ENCODE measurements around the gene SOX8.
"Not testable (repeated sequence)": the region's sequence is repeated elsewhere in the genome, so short reads cannot be mapped to it uniquely, and the experiment has no call there.

Gene SOX8

DNA sequence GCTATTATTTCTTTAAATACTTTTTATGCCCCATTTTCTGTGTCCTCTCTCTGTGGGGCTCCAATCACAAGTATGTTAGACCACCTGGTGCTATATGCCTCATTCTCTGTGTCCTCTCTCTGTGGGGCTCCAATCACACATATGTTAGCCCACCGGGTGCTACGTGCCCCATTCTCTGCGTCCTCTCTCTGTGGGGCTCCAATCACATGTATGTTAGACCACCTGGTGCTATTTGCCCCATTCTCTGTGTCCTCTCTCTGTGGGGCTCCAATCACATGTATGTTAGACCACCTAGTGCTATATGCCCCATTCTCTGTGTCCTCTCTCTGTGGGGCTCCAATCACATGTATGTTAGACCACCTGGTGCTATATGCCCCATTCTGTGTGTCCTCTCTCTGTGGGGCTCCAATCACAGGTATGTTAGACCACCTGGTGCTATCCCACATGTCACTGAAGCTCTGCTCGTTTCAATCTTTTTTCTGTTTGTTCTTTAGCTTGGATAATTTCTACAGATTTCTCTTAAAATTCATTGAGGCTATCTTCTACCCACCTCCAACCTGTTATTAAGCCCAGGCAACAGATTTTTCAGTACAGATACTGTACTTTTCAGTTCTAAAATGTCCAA lies 39.0 kb upstream of the SOX8 start:
- Histone ChIP-seq H3K27me3 (ENCODE audit: control insufficient read depth, insufficient read depth, low read length) (no peaks in the 10 kb centered on the region), H3K36me3 (ENCODE audit: control insufficient read depth, insufficient read depth, low read length) (no peaks in the 10 kb centered on the region), H3K4me3 (ENCODE audit: low read depth, low read length) (no peak overlapping the region), H3K9me3 (ENCODE audit: control insufficient read depth, insufficient read depth, low read depth, low read length) (peaks cover 22% of the 10 kb centered on the region), H3K9ac (ENCODE audit: low read length) (no peak overlapping the region), H3K4me1 (ENCODE audit: control insufficient read depth, insufficient read depth, low read length) (no peaks in the 10 kb centered on the region), H3K27ac (ENCODE audit: low read depth, low read length) (no peak overlapping the region)

DNA sequence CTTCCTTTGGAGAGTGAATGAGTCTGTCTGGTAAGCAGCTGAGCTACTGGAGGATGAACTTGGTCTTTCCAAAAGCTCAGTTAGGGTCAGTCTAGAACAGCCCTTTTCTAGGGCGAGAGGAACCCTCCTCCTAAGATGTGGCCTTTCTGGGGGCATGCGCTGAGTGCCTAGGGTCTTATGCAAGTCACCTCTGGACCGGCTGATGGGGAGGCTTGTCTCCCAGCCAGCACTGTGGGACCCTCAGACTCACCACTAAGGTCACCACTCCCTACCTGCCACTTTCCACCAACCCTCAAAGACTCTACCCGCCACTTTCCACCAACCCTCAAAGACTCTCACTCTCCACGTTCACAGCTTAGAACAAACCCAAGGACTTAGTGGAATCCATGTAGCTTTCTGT lies 37.6 kb upstream of the SOX8 start:
- Histone ChIP-seq H3K9ac (ENCODE audit: low read length) (no peak overlapping the region), H3K27ac (ENCODE audit: low read depth, low read length) (no peak overlapping the region), H3K36me3 (ENCODE audit: control insufficient read depth, insufficient read depth, low read length) (no peaks in the 10 kb centered on the region), H3K4me3 (ENCODE audit: low read depth, low read length) (no peak overlapping the region), H3K27me3 (ENCODE audit: control insufficient read depth, insufficient read depth, low read length) (no peaks in the 10 kb centered on the region), H3K4me1 (ENCODE audit: control insufficient read depth, insufficient read depth, low read length) (no peaks in the 10 kb centered on the region), H3K9me3 (ENCODE audit: control insufficient read depth, insufficient read depth, low read depth, low read length) (peaks cover 22% of the 10 kb centered on the region)

DNA sequence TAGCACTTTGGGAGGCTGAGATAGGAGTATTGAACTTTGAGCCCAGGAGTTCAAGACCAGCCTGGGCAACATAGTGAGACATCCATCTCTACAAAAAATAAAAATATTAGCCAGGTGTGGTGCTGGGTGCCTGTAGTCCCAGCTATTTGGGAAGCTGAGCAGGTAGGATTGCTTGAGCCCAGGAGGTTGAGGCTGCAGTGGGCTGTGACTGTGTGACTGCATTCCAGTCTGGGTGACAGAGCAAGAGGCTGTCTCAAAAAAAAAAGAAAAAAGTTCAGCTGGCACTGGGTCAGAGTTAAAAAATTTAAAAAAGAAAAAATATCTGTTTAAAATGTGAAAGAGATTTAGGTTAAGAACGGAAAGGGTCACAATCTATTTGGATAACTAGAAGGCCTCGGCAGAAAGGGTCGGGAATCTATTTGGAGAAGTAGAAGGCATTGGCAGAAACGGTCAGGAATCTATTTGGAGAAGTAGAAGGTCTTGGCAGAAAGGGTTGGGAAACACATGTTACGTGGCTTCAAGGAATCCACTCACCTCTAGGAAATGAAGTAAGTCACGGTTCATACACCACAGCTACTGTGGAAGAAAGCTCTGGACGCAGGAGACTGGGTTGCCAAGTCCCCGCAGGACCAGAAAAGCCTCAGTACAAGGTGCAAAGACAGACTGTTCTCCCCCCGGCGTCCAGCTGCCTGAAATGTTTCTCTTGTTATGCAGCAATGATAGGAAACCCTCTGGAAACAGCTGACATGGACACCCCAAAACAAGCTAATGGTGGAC lies 36.1 kb upstream of the SOX8 start:
- Histone ChIP-seq H3K4me1 (ENCODE audit: control insufficient read depth, insufficient read depth, low read length) (no peaks in the 10 kb centered on the region), H3K9me3 (ENCODE audit: control insufficient read depth, insufficient read depth, low read depth, low read length) (peaks cover 21% of the 10 kb centered on the region), H3K27me3 (ENCODE audit: control insufficient read depth, insufficient read depth, low read length) (no peaks in the 10 kb centered on the region), H3K27ac (ENCODE audit: low read depth, low read length) (no peak overlapping the region), H3K9ac (ENCODE audit: low read length) (no peak overlapping the region), H3K36me3 (ENCODE audit: control insufficient read depth, insufficient read depth, low read length) (no peaks in the 10 kb centered on the region), H3K4me3 (ENCODE audit: low read depth, low read length) (no peak overlapping the region)

DNA sequence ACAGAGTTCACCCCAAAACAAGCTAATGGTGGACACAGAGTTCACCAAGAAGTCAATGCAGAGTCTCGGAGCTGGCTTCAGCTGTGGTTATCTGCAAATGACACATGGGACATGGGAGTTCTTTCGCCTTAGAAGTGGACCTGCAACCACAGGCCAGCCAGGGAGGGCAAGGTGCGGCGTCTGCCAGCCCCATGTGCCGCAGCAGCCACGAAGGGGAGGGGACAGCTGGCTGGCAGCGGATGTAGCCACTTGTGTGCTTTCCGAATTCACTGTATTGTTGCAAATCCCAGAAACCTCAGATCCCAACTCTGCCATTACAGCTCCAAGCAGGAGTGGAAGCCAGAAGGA lies 35.5 kb upstream of the SOX8 start:
- Histone ChIP-seq H3K4me1 (ENCODE audit: control insufficient read depth, insufficient read depth, low read length) (no peaks in the 10 kb centered on the region), H3K9ac (ENCODE audit: low read length) (no peak overlapping the region), H3K36me3 (ENCODE audit: control insufficient read depth, insufficient read depth, low read length) (no peaks in the 10 kb centered on the region), H3K27me3 (ENCODE audit: control insufficient read depth, insufficient read depth, low read length) (no peaks in the 10 kb centered on the region), H3K27ac (ENCODE audit: low read depth, low read length) (no peak overlapping the region), H3K4me3 (ENCODE audit: low read depth, low read length) (no peak overlapping the region), H3K9me3 (ENCODE audit: control insufficient read depth, insufficient read depth, low read depth, low read length) (peaks cover 15% of the 10 kb centered on the region)

DNA sequence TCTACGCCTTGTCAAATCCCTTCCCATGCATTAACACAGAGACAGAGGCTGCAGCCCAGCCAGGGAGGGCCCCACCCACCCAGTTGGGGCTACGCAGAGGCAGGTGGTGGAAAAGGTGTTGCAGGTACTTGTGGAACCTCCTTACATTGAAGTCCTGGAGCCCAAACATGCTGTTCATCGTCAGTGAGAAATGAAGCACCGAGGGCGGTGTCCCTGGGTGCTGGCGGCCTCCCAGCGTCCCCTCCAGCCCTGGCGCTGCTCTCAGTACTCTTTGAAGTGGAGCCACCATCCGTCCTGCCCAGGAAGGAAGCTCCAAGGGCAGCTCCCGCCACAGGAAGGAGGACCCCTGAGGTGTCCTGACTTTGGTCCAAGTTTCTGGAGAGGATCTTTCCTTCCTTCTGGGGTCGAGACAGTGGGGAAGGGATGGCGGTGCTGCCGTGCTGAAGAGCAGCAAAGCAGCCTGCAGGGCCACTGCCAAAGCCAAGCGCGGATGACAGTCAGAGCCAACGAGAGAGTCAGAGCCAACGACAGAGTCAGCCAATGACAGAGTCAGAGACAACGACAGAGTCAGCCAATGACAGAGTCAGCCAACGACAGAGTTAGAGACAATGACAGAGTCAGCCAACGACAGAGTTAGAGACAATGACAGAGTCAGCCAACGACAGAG lies 34.2 kb upstream of the SOX8 start:
- H3K4me3 ChIP-seq (ENCODE audit: low read depth, low read length), result no peak overlapping the region
- 0 out of 2 replicates have a peak, but pooled peaks cover 5% of the 10 kb centered on the region for H3K36me3 ChIP-seq (ENCODE audit: control insufficient read depth, insufficient read depth, low read length)
- H3K4me1 ChIP-seq (ENCODE audit: control insufficient read depth, insufficient read depth, low read length), result no peaks in the 10 kb centered on the region
- no peaks in the 10 kb centered on the region for H3K27me3 ChIP-seq (ENCODE audit: control insufficient read depth, insufficient read depth, low read length)
- H3K27ac ChIP-seq (ENCODE audit: low read depth, low read length), result no peak overlapping the region
- no peak overlapping the region for H3K9ac ChIP-seq (ENCODE audit: low read length)
- H3K9me3 ChIP-seq (ENCODE audit: control insufficient read depth, insufficient read depth, low read depth, low read length), result peaks cover 5% of the 10 kb centered on the region

DNA sequence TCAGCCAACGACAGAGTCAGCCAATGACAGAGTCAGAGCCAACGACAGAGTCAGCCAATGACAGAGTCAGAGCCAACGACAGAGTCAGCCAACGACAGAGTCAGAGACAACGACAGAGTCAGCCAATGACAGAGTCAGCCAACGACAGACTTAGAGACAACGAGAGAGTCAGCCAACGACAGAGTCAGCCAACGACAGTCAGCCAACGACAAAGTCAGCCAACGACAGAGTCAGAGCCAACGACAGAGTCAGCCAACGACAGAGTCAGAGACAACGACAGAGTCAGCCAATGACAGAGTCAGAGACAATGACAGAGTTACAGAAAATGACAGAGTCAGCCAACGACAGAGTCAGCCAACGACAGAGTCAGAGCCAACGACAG lies 33.7 kb upstream of the SOX8 start:
- not testable (repeated sequence) for H3K36me3 ChIP-seq (ENCODE audit: control insufficient read depth, insufficient read depth, low read length); H3K27me3 ChIP-seq (ENCODE audit: control insufficient read depth, insufficient read depth, low read length); H3K9me3 ChIP-seq (ENCODE audit: control insufficient read depth, insufficient read depth, low read depth, low read length); H3K27ac ChIP-seq (ENCODE audit: low read depth, low read length); H3K4me3 ChIP-seq (ENCODE audit: low read depth, low read length); H3K4me1 ChIP-seq (ENCODE audit: control insufficient read depth, insufficient read depth, low read length); H3K9ac ChIP-seq (ENCODE audit: low read length)

DNA sequence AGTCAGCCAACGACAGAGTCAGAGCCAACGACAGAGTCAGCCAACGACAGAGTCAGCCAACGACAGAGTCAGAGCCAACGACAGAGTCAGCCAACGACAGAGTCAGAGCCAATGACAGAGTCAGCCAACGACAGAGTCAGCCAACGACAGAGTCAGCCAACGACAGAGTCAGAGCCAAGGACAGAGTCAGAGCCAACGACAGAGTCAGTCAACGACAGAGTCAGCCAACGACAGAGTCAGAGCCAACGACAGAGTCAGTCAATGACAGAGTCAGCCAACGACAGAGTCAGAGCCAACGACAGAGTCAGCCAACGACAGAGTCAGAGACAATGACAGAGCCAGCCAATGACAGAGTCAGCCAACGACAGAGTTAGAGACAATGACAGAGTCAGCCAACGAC lies 32.8 kb upstream of the SOX8 start:
- not testable (repeated sequence) for H3K4me1 ChIP-seq (ENCODE audit: control insufficient read depth, insufficient read depth, low read length)

DNA sequence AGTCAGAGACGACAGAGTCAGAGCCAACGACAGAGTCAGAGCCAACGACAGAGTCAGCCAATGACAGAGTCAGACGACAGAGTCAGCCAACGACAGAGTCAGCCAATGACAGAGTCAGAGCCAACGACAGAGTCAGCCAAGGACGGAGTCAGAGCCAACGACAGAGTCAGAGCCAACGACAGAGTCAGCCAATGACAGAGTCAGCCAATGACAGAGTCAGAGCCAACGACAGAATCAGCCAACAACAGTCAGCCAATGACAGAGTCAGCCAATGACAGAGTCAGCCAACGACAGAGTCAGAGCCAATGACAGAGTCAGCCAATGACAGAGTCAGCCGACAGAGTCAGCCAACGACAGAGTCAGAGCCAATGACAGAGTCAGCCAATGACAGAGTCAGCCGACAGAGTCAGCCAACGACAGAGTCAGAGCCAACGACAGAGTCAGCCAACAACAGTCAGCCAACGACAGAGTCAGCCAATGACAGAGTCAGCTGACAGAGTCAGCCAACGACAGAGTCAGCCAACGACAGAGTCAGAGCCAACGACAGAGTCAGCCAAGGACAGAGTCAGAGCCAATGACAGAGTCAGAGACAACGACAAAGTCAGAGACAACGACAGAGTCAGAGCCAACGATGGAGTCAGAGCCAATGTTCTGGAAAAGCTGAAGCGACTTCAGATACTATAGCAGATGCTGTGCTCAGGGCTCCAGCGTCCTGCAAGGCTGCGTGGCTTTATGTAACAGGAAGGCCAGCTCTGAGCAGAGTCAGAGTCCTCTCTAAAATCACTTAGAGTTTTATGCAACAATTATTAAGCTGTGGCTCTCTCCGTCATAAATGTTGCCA lies 30.6 kb upstream of the SOX8 start:
- H3K27ac ChIP-seq (ENCODE audit: low read depth, low read length); H3K4me3 ChIP-seq (ENCODE audit: low read depth, low read length); H3K9ac ChIP-seq (ENCODE audit: low read length): not testable (repeated sequence)

More for the DNA sequence above, 32.8 kb upstream of the SOX8 start:
- not testable (repeated sequence) for H3K27ac ChIP-seq (ENCODE audit: low read depth, low read length); H3K27me3 ChIP-seq (ENCODE audit: control insufficient read depth, insufficient read depth, low read length); H3K36me3 ChIP-seq (ENCODE audit: control insufficient read depth, insufficient read depth, low read length); H3K9me3 ChIP-seq (ENCODE audit: control insufficient read depth, insufficient read depth, low read depth, low read length); H3K9ac ChIP-seq (ENCODE audit: low read length); H3K4me3 ChIP-seq (ENCODE audit: low read depth, low read length)

DNA sequence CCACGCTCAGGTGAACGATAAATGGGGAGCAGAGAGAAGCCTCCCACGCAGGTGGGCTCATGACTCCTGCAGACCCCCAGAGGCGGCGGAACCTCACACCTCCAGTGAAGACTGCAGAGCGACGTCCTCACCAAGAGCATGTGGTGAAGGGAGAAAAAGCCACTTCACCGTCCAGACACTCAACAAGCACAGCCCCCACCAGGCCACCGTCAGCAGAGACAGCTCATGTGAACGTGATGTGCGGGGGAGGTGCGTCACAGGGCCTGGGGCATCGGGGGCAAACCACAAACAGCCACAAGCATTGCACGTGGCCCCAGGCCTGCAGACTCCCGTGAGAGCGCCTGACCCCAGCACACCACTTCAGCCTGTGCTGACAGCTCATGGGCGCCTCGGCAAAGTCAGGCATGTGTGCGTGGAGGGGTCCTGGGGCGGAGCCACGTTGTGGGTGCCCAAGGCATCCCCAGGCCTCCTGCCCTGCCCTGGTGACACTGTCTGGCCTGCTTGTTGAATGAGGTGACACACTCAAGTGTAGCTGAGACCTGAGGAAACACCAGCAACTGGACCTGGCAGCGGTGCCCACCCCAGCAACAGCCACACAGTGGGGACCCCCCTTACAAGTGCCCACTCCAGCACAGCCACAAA lies 29.8 kb upstream of the SOX8 start:
- Histone ChIP-seq H3K4me1 (ENCODE audit: control insufficient read depth, insufficient read depth, low read length) (no peaks in the 10 kb centered on the region), H3K9me3 (ENCODE audit: control insufficient read depth, insufficient read depth, low read depth, low read length) (no peaks in the 10 kb centered on the region), H3K9ac (ENCODE audit: low read length) (no peak overlapping the region), H3K36me3 (ENCODE audit: control insufficient read depth, insufficient read depth, low read length) (0 out of 2 replicates have a peak, but pooled peaks cover 5% of the 10 kb centered on the region), H3K27ac (ENCODE audit: low read depth, low read length) (no peak overlapping the region), H3K27me3 (ENCODE audit: control insufficient read depth, insufficient read depth, low read length) (no peaks in the 10 kb centered on the region), H3K4me3 (ENCODE audit: low read depth, low read length) (no peak overlapping the region)

More for the DNA sequence above, 30.6 kb upstream of the SOX8 start:
- not testable (repeated sequence) for H3K4me1 ChIP-seq (ENCODE audit: control insufficient read depth, insufficient read depth, low read length); H3K27me3 ChIP-seq (ENCODE audit: control insufficient read depth, insufficient read depth, low read length); H3K36me3 ChIP-seq (ENCODE audit: control insufficient read depth, insufficient read depth, low read length); H3K9me3 ChIP-seq (ENCODE audit: control insufficient read depth, insufficient read depth, low read depth, low read length)

DNA sequence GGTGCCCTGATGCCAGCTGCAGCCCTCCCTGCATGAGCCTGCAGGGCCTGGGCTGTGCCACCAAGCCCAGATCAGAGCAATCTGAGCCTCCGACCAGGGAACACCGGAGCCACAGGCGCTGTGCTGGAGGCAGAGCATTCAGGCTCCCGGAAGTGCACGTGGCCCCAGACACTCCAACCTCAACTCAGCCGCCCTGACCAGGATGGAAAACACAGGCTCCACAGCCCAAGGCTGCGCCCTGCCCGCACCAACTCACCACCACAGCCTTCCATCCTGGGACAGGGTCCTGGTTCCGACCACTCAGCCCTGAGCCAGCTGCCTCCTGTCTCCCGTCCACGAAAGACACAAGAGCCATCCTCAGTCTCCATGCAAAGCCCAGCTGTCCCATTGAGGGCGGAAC lies 29.2 kb upstream of the SOX8 start:
- Histone ChIP-seq H3K36me3 (ENCODE audit: control insufficient read depth, insufficient read depth, low read length) (0 out of 2 replicates have a peak, but pooled peaks cover 5% of the 10 kb centered on the region), H3K9ac (ENCODE audit: low read length) (no peak overlapping the region), H3K27me3 (ENCODE audit: control insufficient read depth, insufficient read depth, low read length) (no peaks in the 10 kb centered on the region), H3K27ac (ENCODE audit: low read depth, low read length) (no peak overlapping the region), H3K4me3 (ENCODE audit: low read depth, low read length) (no peak overlapping the region), H3K9me3 (ENCODE audit: control insufficient read depth, insufficient read depth, low read depth, low read length) (no peaks in the 10 kb centered on the region), H3K4me1 (ENCODE audit: control insufficient read depth, insufficient read depth, low read length) (no peaks in the 10 kb centered on the region)
